HepG2 (cell line): ENCODE data around the gene MTG1. TPM values are rescaled to one million over a fixed set of nuclear protein-coding genes. Genes with fewer than 3 reads are reported as not detected.

Source experiments
- ATF3 ChIP-seq: sonication (generic); formaldehyde crosslinking; IDR thresholded peaks from 2 replicates; pipeline ENCODE4 v1.4.0; 2020; ENCODE audit warnings: missing genetic modification reagents
- NR2F6 ChIP-seq, 2 experiments: IDR thresholded peaks; 2 replicates each; pipeline ENCODE4 v1.6.1; 2016; ENCODE audit warnings: antibody characterized with exemption in 1 of 2, mild to moderate bottlenecking in 1 of 2
- PPARG ChIP-seq: conservative IDR thresholded peaks from 2 replicates; pipeline ENCODE4 v1.6.1; 2016; ENCODE audit warnings: missing biosample characterization, missing genetic modification reagents
- ZFP41 ChIP-seq: sonication (generic); formaldehyde crosslinking; IDR thresholded peaks from 2 replicates; pipeline ENCODE4 v1.4.0; 2020; ENCODE audit warnings: mild to moderate bottlenecking, missing genetic modification reagents, borderline replicate concordance
- ZNF225 ChIP-seq: sonication (generic); formaldehyde crosslinking; IDR thresholded peaks from 2 replicates; pipeline ENCODE4 v1.4.0; 2020; ENCODE audit warnings: mild to moderate bottlenecking, missing genetic modification reagents
- ZNF496 ChIP-seq: sonication (generic); formaldehyde crosslinking; IDR thresholded peaks from 2 replicates; pipeline ENCODE4 v1.8.1; 2023; ENCODE audit warnings: mild to moderate bottlenecking, moderate library complexity, missing genetic modification reagents; ENCODE audit not compliant: insufficient replicate concordance
- ZNF616 ChIP-seq: sonication (generic); formaldehyde crosslinking; IDR thresholded peaks from 2 replicates; pipeline ENCODE4 v1.5.0; 2020; ENCODE audit warnings: low read depth, mild to moderate bottlenecking, missing genetic modification reagents
- ZNF619 ChIP-seq: sonication (generic); formaldehyde crosslinking; IDR thresholded peaks from 2 replicates; pipeline ENCODE4 v1.4.0; 2020; ENCODE audit warnings: mild to moderate bottlenecking, missing genetic modification reagents
- ZNF710 ChIP-seq: sonication (generic); formaldehyde crosslinking; IDR thresholded peaks from 2 replicates; pipeline ENCODE4 v1.5.0; 2020; ENCODE audit warnings: mild to moderate bottlenecking, missing genetic modification reagents, borderline replicate concordance
- polyA plus RNA-seq, 8 experiments: library from polyadenylated mRNA; depleted of rRNA in 3 of 8; stranded (reverse) in 7 of 8; unstranded in 1 of 8; fragments of >200 nt; fragmentation: Illumina TruSeq in 4 of 8; extraction: Trizol in 4 of 8; gene quantifications; 2 replicates each; pipeline versions ENCODE4 v1.2.1 to v1.2.3, GENCODE V29; 2011 to 2016; ENCODE audit warnings: low read depth in 4 of 8, missing spikeins in 1 of 8, mixed read lengths in 1 of 8; ENCODE audit not compliant: insufficient read depth in 1 of 8
- total RNA-seq, 5 experiments: library from RNA; depleted of rRNA; stranded (reverse); fragments of >200 nt; fragmentation: Illumina TruSeq; extraction: Trizol; gene quantifications; 2 replicates each; pipeline ENCODE4 v1.2.3, GENCODE V29; 2016; ENCODE audit warnings: low read depth in 1 of 5
- TF ChIP-seq, protein P1 (sequence below): sonication (generic); formaldehyde crosslinking; IDR thresholded peaks from 2 replicates; pipeline ENCODE4; 2020; ENCODE audit warnings: missing genetic modification reagents, mild to moderate bottlenecking, borderline replicate concordance

The MTG1 gene
- total and polyA plus RNA-seq, 2 of the 13 experiments (the other 11 are each of a cell fraction or from before 2014, with no cell fraction given) = 42.0 to 103 TPM

DNA sequence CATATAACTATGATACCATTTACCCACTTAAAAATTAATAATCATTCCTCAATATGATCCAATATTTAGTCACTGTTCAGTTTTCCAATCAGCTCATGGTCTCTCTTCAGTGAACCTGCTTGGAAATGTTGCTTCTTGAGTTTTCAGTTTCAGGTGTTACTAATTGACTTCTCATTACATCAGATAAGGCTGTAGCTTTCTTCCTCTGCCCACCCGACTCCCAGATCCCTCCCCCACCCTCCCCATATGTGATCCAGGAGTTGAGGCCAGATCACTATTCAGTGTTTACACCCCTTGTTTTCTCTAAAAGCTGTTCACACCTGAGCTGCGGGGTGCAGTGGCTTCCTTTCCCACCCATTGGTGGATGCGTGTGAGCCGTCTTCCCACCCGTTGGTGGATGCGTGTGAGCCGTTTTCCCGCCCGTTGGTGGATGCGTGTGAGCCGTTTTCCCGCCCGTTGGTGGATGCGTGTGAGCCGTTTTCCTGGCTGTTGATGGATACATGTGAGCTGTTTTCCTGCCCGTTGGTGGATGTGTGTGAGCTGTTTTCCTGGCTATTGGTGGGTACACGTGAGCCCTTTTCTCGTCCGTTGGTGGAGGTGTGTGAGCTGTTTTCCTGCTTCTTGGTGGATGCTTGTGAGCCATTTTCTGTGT, 3.2 kb upstream of the MTG1 start (continued):
- TF ChIP-seq, protein P1, sequence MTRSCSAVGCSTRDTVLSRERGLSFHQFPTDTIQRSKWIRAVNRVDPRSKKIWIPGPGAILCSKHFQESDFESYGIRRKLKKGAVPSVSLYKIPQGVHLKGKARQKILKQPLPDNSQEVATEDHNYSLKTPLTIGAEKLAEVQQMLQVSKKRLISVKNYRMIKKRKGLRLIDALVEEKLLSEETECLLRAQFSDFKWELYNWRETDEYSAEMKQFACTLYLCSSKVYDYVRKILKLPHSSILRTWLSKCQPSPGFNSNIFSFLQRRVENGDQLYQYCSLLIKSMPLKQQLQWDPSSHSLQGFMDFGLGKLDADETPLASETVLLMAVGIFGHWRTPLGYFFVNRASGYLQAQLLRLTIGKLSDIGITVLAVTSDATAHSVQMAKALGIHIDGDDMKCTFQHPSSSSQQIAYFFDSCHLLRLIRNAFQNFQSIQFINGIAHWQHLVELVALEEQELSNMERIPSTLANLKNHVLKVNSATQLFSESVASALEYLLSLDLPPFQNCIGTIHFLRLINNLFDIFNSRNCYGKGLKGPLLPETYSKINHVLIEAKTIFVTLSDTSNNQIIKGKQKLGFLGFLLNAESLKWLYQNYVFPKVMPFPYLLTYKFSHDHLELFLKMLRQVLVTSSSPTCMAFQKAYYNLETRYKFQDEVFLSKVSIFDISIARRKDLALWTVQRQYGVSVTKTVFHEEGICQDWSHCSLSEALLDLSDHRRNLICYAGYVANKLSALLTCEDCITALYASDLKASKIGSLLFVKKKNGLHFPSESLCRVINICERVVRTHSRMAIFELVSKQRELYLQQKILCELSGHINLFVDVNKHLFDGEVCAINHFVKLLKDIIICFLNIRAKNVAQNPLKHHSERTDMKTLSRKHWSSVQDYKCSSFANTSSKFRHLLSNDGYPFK = no peak
- TF ChIP-seq ZNF496 (CRISPR knock-in tag) = no peak
- TF ChIP-seq ZNF619 (CRISPR knock-in tag) = no peak
- TF ChIP-seq ZNF616 (CRISPR knock-in tag) = no peak
- no peak for TF ChIP-seq PPARG (CRISPR knock-in tag)
- TF ChIP-seq NR2F6 (IDR thresholded peaks at IDR 0.05) = no peak
- no peak for TF ChIP-seq NR2F6 (CRISPR knock-in tag; IDR thresholded peaks at IDR 0.05)
- TF ChIP-seq ZNF225 (CRISPR knock-in tag) = no peak
- no peak for TF ChIP-seq ZFP41 (CRISPR knock-in tag)
- TF ChIP-seq ZNF710 (CRISPR knock-in tag) = no peak
- TF ChIP-seq ATF3 (CRISPR knock-in tag) = no peak
